ENCODE measurements around the gene CAPN12.
"Not testable (repeated sequence)": the region's sequence is repeated elsewhere in the genome, so short reads cannot be mapped to it uniquely, and the experiment has no call there.

Gene CAPN12

GRCh38 chr19:38744298-38744681, at the start of gene CAPN12:
CAPN12 (minus strand) TSS chr19:38744474; CDS start chr19:38744165, 309 bp downstream.
- DNase-seq, result no peak

- DNase-seq, result no peak
These were observed 49.4 kb upstream of the CAPN12 start for GRCh38 chr19:38793671-38794070.

- DNase-seq, result no peak
These were observed 48.9 kb upstream of the CAPN12 start for GRCh38 chr19:38793177-38793576.

- DNase-seq, result no peak
These were observed 48.2 kb upstream of the CAPN12 start for GRCh38 chr19:38792250-38793111.

GRCh38 chr19:38791451-38792064, 47.3 kb upstream of the CAPN12 start:
- not testable (repeated sequence) for DNase-seq

GRCh38 chr19:38790507-38791403, 46.5 kb upstream of the CAPN12 start:
- not testable (repeated sequence) for DNase-seq

GRCh38 chr19:38788478-38789243, 44.4 kb upstream of the CAPN12 start, which contains the start of gene LGALS7B:
LGALS7B (plus strand) TSS chr19:38789200; CDS start chr19:38789227, 27 bp downstream.
- DNase-seq, result no peak

- DNase-seq, result no peak
These were observed 42.4 kb upstream of the CAPN12 start for GRCh38 chr19:38786572-38787265.

GRCh38 chr19:38786061-38786460, 41.8 kb upstream of the CAPN12 start:
- DNase-seq, result not testable (repeated sequence)

GRCh38 chr19:38785187-38785699, 41.0 kb upstream of the CAPN12 start:
- no peak for DNase-seq

- DNase-seq, result no peak
These were observed 40.0 kb upstream of the CAPN12 start for GRCh38 chr19:38784224-38784623.

- not testable (repeated sequence) for DNase-seq
These were observed 37.9 kb upstream of the CAPN12 start for GRCh38 chr19:38782212-38782611.

- DNase-seq, result no peak
These were observed 36.8 kb upstream of the CAPN12 start for GRCh38 chr19:38781058-38781457.

GRCh38 chr19:38780443-38780842, 36.2 kb upstream of the CAPN12 start:
- no peak for DNase-seq

- DNase-seq, result no peak
These were observed 34.5 kb upstream of the CAPN12 start for GRCh38 chr19:38778733-38779132.

GRCh38 chr19:38774181-38774950, 30.1 kb upstream of the CAPN12 start:
- no peak for DNase-seq

GRCh38 chr19:38773469-38774177, 29.3 kb upstream of the CAPN12 start, which contains the start of gene LGALS7:
LGALS7 (minus strand) TSS chr19:38773517; CDS start chr19:38773492, 25 bp downstream.
- DNase-seq, result no peak

- DNase-seq, result not testable (repeated sequence)
These were observed 27.3 kb upstream of the CAPN12 start for GRCh38 chr19:38771569-38771968.

GRCh38 chr19:38770949-38771275, 26.6 kb upstream of the CAPN12 start:
- DNase-seq, result not testable (repeated sequence)
